NOMO-1 (cell line): Measurements from ENCODE around the gene TP53.
"Not testable (repeated sequence)": the region's sequence is repeated elsewhere in the genome, so short reads cannot be mapped to it uniquely, and the experiment has no call there.

ENCODE experiments used
- DNase-seq, 2 experiments: peaks; one replicate each; lab custom pipeline; 2025; ENCODE audit not compliant: unreplicated experiment in 2 of 2; lab: John Stamatoyannopoulos, UW

Gene TP53

GRCh38 chr17:7634384-7634783, 52.9 kb downstream of the TP53 start:
- DNase-seq, result no peak

GRCh38 chr17:7633093-7633492, 54.2 kb downstream of the TP53 start:
- no peak for DNase-seq

DNA sequence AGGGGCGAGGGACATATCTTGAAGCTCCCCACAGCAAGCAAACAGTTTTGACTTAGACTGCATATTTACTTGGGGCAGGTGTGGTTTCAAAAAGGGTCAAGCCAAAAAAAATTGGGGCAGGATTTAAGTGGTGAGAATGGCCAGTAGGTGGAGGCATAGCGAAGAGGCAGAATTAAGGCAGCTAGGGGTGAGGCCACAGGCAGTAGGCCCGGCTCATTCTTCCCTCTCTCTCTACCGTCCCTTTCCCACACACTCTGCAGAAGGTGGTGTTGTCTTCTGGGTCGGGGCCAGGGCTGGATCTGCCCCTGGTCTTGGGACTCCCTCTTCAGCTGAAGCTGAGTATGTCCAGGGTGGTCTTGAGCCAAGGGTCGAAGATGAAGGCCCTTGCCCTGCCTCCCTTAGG, 54.8 kb downstream of the TP53 start:
- peak; percentile 56 to 77 for DNase-seq

GRCh38 chr17:7631398-7632380, 55.6 kb downstream of the TP53 start:
- no peak for DNase-seq

DNA sequence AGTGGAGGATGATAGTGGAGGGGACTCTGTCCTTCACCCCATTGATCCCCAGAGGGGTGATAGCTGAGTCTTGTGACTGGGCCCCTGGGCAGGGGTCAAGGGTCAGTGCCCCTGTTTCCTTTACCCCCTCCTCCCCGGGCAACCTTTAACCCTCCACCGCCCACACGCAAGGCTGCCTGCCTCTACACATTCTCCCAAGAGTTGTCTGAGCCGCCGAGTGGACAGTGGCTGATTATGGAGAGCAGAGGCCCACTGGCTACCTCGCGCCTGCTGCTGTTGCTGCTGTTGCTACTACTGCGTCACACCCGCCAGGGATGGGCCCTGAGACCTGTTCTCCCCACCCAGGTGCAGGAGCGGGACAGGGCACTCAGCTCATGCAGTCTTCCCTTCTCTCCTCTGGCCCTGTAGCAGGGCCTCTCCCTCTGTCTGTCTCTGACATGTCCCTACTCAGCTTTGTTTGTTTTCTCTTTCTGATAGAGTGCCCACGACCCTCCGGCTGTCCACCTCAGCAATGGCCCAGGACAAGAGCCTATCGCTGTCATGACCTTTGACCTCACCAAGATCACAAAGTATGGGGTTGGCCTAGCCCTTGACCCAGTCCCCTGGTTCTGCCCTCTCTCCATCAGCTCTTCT, 57.2 kb downstream of the TP53 start, which contains the start of gene SHBG:
SHBG (plus strand) TSS at position 197 of the 633 bp plus-strand sequence; CDS start at position 235, 38 bp downstream.
- no peak for DNase-seq

DNA sequence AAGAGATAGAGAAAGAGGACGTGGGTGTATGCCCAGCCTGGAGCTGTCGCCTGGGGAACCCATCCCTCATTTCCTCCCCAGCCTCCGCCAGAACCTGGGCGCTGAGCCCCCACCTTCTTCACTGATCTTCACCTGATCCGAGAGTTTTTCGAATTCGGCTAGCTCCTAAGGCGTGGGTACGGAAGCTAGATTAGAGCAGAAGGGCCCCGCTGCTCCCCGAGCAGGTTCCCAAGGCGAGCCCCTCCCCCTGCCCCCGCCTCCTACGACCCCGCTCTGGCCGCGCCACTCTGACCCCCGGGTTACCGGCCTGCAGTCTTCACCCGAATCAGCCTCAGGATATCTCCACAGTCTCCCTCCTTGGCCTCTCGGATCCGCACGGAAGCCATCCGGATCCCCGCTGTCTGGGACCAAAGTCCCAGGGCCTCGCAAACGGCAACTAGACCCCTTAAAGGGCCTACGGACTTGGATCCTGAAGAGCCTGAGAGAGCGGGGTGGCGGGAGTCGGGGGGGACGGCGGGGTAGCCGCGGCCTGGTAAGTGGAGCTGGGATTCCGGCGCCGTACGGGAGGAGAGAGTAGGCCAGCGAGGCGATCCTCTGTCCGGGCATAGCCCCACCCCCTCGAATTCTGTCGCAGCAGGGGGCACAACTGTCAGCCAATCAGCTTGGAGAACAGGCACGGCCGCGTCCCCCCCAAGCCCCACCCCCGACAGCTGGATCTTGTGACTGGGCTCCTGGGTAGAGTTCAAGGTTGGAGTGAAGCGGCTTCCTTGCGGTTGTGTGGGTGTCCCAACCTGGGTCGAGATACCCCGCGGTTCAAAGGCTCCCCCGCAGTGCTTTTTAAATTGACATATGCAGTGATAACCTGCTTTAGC, 59.8 kb downstream of the TP53 start, which contains the start of gene SAT2:
SAT2 (minus strand) TSS at position 572 of the 872 bp plus-strand sequence; CDS start at position 386, 186 bp downstream.
- DNase-seq, result peak; percentile 87 to 94

GRCh38 chr17:7626956-7627249, 60.4 kb downstream of the TP53 start:
- DNase-seq, result no peak

DNA sequence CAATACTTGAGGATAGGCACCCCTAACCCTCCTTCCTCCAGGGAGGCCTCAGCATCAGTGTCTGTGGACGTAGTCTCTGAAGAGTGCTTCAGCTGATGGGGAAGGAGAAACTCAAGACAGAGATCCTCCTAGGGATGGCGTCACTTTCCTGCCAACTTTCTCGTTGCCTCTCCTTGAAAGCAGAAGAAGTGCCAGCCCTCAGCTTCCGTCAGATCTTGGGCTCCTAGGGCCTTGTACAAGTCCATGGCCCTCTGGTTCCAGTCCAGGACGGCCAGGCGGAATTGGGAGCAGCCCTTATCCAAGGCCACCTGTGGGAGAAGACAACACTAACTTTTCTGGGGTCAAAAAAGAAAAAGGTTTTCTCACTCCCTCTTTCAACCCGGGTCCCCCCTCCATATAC, 61.0 kb downstream of the TP53 start:
- no peak for DNase-seq

GRCh38 chr17:7625749-7626148, 61.5 kb downstream of the TP53 start:
- not testable (repeated sequence) for DNase-seq

- no peak for DNase-seq
Observed at GRCh38 chr17:7623661-7624060, 63.6 kb downstream of the TP53 start.

DNA sequence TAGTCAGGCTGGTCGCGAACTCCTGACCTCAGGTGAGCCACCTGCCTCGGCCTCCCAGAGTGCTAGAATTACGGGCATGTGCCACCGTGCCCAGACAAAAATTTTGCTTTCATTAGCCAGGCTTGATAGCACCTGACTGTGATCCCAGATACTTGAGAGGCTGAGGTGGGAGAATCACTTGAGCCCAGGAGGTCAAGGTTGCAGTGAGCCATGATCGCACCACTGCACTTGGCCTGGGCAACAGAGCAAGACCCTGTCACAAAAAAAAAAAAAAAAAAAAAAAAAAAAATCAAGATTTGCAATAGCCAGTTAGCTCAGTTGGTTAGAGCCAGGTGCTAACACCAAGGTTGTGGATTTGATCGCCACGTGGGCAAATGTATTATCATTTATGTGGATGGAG, 66.5 kb downstream of the TP53 start:
- no peak for DNase-seq

- DNase-seq, result no peak
Observed at GRCh38 chr17:7618608-7619007, 68.7 kb downstream of the TP53 start.
